Ovary (tissue), 3 donors: Measurements from ENCODE around the gene DYNLT4.
"Not testable (repeated sequence)": the region's sequence is repeated elsewhere in the genome, so short reads cannot be mapped to it uniquely, and the experiment has no call there.

Experiments used
- POLR2A ChIP-seq: fragments of 450-650 bp; IDR thresholded peaks from one replicate; pipeline ENCODE4 v1.6.1; 2017; ENCODE audit warnings: antibody characterized with exemption, mild to moderate bottlenecking, moderate library complexity
- TF ChIP-seq, protein P1 (sequence below), 3 donors: fragments of 450-650 bp in 2 of 3; fragments of 200-600 bp in 1 of 3; IDR thresholded peaks; one replicate each; pipeline versions ENCODE4 v1.5.1 to v1.8.0; 2016 to 2022; ENCODE audit warnings: antibody characterized with exemption in 3 of 3, mild to moderate bottlenecking in 1 of 3
- donor health status: DM: no; HTN: no; CAD: no.

DNA sequence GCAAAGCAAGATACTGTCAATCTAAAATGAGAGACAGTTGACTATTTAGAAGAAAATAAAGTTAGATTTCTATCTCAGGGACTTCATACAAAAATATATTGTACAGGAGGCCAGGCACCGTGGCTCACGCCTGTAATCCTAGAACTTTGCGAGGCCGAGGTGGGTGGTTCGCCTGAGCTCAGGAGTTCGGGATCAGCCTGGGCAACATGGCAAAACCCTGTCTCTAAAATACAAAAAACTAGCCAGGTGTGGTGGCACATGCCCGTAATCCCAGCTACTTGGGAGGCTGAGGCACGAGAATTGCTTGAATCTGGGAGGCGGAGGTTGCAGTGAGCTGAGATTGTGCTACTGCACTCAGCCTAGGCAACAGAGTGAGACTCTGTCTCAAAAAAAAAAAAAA, 8.8 kb upstream of the DYNLT4 start:
- not testable (repeated sequence) for TF ChIP-seq POLR2A
- TF ChIP-seq, protein P1, sequence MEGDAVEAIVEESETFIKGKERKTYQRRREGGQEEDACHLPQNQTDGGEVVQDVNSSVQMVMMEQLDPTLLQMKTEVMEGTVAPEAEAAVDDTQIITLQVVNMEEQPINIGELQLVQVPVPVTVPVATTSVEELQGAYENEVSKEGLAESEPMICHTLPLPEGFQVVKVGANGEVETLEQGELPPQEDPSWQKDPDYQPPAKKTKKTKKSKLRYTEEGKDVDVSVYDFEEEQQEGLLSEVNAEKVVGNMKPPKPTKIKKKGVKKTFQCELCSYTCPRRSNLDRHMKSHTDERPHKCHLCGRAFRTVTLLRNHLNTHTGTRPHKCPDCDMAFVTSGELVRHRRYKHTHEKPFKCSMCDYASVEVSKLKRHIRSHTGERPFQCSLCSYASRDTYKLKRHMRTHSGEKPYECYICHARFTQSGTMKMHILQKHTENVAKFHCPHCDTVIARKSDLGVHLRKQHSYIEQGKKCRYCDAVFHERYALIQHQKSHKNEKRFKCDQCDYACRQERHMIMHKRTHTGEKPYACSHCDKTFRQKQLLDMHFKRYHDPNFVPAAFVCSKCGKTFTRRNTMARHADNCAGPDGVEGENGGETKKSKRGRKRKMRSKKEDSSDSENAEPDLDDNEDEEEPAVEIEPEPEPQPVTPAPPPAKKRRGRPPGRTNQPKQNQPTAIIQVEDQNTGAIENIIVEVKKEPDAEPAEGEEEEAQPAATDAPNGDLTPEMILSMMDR (IDR thresholded peaks at IDR 0.05), result not testable (repeated sequence)
